Measurements from ENCODE around the gene CCRL2.

Gene CCRL2, protein sequence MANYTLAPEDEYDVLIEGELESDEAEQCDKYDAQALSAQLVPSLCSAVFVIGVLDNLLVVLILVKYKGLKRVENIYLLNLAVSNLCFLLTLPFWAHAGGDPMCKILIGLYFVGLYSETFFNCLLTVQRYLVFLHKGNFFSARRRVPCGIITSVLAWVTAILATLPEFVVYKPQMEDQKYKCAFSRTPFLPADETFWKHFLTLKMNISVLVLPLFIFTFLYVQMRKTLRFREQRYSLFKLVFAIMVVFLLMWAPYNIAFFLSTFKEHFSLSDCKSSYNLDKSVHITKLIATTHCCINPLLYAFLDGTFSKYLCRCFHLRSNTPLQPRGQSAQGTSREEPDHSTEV

DNA sequence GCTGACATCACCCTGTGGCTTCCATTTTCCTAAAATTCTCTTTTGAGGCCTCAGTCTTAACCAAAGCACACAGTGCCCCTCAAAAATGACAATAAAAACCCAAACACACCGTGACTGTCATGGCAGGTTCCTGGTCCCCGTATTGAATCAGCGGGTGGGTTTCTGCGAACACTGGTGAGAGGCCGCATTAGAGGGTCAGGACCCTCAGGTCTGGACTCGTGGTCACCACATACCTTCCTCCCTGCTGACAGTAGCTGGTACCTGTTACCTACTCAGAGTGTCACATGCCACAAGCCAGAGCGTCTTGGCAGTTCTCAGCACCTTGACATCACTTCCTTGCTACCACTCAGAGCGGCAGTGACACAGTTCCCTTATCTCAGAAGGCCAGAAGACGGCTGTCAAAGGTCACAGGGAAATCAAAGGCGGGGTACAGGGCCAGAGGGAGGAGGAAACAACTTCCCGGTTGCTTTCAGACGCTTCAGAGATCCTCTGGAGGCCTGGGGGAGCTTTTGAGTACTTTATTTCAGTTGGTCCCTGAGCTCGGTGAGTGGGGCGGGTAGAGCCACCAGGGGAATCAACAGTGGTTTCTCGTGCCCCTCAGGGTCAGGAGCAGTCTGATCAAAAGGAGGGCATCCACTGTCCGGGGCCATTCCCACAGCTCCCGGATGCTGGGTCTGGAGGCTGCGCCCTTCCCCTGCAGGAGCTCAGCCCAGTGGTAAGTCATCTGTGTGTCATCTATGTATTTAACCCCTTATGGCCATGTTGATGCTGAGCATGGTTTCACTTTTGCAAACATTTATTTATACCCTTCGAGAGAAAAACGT lies at the start of gene CCRL2, which contains the start of gene CCR5AS:
TSS of gene CCRL2 (plus strand) at position 472 of the 824 bp plus-strand sequence. CDS start 821 bp downstream, outside the sequence.
TSS of gene CCR5AS (minus strand) at position 279 of the 824 bp plus-strand sequence.
- no peak for DNase-seq (ENCODE audit: low read depth)

DNA sequence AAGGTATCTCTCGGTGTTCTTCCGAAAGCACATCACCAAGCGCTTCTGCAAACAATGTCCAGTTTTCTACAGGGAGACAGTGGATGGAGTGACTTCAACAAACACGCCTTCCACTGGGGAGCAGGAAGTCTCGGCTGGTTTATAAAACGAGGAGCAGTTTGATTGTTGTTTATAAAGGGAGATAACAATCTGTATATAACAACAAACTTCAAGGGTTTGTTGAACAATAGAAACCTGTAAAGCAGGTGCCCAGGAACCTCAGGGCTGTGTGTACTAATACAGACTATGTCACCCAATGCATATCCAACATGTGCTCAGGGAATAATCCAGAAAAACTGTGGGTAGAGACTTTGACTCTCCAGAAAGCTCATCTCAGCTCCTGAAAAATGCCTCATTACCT lies 48.6 kb upstream of the CCRL2 start:
- no peak for DNase-seq (ENCODE audit: low read depth)

DNA sequence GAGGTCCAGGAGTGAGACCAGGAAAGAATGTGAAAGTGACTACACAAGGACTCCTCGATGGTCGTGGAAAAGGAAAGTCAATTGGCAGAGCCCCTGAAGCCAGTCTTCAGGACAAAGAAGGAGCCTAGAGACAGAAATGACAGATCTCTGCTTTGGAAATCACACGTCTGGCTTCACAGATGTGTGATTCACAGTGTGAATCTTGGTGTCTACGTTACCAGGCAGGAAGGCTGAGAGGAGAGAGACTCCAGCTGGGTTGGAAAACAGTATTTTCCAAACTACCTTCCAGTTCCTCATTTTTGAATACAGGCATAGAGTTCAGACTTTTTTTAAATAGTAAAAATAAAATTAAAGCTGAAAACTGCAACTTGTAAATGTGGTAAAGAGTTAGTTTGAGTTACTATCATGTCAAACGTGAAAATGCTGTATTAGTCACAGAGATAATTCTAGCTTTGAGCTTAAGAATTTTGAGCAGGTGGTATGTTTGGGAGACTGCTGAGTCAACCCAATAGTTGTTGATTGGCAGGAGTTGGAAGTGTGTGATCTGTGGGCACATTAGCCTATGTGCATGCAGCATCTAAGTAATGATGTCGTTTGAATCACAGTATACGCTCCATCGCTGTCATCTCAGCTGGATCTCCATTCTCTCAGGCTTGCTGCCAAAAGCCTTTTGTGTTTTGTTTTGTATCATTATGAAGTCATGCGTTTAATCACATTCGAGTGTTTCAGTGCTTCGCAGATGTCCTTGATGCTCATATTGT lies 47.1 kb upstream of the CCRL2 start:
- no peak for DNase-seq (ENCODE audit: low read depth)

DNA sequence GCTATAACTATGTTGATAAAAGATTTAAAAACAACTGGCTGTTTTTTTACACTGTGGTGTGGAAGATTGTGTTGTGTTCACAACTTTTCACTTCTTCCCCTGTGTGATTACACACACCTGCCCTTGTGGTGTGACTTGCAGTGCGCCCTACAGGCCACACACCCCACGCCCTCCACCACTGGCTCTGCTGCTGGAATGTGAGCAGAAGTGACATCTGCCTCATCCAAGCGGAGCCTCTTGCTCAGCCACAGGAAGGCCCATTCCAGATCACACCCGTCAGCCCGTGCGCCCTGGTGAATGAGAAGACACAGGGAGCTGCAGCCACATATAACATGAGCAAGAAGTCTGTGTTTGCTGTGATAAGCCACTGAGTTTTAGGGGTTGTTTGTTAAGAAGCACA lies 46.2 kb upstream of the CCRL2 start:
- no peak for DNase-seq (ENCODE audit: low read depth)

DNA sequence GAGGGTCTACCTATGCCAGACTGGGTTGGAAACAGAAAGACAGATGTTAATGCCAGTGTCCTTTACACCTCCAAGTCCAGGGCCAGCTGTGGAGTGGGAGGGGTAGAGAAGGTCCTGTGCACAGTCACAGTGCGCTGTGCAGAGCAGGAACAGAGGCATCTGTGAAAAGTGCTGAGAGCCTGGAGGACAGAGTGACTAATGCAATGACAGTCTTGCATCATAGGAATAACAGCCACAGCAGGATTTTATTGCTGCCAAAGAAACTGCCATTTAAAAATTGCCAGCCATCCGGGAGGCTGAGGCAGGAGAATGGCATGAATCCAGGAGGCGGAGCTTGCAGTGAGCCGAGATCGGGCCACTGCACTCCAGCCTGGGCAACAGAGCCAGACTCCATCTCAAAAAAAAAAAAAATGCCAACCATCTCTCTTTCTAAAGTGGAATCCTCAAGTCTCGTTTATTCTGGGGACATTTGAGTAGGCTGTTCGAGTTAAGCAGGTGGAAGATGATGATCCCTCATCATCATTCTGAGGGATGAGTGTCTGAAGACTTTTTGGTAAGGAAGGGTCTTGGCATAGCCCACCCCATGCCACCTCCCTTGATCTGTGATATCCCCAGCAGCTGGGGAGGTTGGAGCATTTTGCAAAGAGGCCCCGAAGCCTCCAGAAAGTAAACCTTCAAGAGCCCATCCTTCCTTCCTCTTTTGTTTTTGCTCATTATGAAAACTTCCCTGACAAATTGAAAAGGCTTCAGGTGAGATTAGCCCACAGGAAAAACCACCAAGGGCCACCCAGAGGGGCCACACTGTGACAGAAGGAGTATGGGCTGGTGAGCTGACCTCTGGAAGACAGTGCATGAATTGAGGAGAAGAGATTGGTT lies 45.4 kb upstream of the CCRL2 start:
- no peak for DNase-seq (ENCODE audit: low read depth)

DNA sequence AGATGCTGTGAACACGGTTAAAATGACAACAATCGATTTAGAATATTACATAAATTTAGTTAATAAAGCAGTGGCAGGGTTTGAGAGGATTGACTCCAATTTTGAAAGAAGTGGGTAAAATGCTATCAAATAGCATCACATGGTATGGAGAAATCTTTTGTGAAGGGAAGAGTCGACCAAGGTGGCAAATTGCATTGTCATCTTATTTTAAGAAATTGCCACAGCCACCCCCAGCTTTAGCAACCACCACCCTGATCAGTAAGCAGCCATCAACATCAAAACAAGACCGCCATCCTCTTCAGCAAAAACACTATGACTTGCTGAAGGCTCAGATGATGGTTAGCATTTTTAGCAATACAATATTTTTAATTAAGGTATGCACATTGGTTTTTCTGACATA lies 42.0 kb upstream of the CCRL2 start:
- DNase-seq (ENCODE audit: low read depth) = no peak

DNA sequence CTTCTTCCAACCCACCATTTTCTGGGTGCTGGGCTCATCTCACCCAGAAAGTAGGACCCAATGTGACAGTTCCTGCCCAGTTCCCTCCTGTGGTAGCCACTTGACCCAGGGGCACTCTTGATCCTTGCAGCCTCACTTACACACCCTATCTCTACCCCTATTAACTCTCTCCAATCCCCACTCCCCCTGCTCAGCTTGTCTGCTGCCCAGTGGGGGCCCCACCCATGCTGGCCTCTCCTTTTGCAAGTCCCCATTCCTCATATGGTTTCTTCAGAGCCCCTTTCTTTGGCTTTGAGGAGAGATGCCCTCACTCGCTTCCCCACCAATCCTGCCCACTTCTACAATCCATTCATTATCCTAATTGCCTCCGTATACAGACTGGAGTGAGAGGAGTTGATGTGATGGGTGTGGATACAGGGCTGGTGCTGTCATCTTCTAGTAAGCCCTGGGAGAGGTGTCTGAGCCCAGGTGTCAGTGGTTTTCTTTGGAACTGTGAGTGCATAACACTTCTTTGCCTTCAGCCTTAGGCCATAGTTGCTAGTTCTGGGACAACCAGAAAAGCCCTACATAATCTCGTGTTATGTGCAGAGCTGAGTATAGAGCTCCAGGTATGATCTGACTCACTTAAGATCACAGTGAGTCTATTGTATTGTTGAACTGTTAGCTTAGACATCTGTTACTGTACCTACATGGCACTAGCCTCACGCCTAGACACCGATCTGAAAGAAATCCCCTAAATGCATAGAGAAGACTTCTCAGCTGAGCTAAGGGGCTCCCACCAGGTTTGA lies 41.1 kb upstream of the CCRL2 start:
- DNase-seq (ENCODE audit: low read depth) = no peak

DNA sequence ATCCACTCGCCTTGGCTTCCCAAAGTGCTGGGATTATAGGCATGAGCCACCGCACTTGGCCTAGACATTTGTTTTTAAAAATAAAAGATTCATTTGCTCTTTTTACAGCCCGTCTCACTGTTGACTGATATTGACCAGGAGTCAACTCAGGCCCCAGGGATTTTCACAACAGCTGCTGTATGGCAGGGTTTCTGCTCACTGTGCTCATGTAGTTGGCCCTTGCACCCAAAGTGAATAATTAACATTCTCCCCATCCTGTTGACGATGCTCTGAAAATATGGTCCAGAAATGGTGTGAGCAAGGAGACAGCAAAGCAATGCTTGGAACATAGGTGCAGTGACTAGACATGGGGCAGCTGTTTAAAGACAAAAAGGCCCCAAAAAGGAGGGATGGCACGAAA lies 39.2 kb upstream of the CCRL2 start:
- DNase-seq (ENCODE audit: low read depth) = no peak

DNA sequence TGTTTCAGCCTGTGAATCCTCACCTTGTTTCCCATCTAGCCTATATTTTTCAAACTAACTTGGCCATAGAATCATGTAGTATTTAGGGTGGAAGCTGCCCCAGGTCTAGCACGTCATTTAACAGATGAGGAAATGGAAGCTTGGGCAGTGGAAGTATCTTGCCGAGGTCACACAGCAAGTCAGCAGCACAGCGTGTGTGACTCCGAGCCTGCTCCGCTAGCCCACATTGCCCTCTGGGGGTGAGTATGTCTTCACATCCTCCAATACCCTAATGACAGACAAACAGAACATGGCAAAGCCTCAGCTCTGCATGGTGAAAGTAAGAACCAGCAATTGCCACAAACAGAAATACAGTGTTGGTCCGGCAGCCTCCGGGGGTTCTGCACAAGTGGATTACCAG lies 38.5 kb upstream of the CCRL2 start:
- DNase-seq (ENCODE audit: low read depth) = no peak

DNA sequence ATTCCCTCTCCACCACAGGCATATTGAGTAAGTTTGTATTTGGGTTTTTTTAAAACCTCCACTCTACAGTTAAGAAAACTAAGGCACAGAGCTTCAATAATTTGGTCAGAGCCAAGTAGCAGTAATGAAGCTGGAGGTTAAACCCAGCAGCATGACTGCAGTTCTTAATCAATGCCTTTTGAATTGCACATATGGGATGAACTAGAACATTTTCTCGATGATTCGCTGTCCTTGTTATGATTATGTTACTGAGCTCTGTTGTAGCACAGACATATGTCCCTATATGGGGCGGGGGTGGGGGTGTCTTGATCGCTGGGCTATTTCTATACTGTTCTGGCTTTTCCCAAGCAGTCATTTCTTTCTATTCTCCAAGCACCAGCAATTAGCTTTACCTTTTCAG lies 37.9 kb upstream of the CCRL2 start:
- no peak for DNase-seq (ENCODE audit: low read depth)

DNA sequence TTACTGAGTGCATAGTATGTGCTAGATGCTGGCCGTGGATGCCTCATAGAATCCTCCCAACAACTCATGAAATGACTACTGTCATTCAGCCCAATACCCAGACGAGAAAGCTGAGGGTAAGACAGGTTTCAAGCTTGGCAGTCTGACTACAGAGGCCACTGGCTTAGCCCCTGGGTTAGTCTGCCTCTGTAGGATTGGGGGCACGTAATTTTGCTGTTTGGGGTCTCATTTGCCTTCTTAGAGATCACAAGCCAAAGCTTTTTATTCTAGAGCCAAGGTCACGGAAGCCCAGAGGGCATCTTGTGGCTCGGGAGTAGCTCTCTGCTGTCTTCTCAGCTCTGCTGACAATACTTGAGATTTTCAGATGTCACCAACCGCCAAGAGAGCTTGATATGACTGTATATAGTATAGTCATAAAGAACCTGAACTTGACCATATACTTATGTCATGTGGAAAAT lies 37.4 kb upstream of the CCRL2 start:
- no peak for DNase-seq (ENCODE audit: low read depth)

DNA sequence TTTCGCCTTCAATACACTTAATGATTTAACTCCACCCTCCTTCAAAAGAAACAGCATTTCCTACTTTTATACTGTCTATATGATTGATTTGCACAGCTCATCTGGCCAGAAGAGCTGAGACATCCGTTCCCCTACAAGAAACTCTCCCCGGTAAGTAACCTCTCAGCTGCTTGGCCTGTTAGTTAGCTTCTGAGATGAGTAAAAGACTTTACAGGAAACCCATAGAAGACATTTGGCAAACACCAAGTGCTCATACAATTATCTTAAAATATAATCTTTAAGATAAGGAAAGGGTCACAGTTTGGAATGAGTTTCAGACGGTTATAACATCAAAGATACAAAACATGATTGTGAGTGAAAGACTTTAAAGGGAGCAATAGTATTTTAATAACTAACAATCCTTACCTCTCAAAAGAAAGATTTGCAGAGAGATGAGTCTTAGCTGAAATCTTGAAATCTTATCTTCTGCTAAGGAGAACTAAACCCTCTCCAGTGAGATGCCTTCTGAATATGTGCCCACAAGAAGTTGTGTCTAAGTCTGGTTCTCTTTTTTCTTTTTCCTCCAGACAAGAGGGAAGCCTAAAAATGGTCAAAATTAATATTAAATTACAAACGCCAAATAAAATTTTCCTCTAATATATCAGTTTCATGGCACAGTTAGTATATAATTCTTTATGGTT lies 36.1 kb upstream of the CCRL2 start, which contains the start of gene CCR5:
TSS of gene CCR5 (plus strand) at position 108 of the 680 bp plus-strand sequence. CDS start 1,957 bp downstream, outside the sequence.
- no peak for DNase-seq (ENCODE audit: low read depth)

DNA sequence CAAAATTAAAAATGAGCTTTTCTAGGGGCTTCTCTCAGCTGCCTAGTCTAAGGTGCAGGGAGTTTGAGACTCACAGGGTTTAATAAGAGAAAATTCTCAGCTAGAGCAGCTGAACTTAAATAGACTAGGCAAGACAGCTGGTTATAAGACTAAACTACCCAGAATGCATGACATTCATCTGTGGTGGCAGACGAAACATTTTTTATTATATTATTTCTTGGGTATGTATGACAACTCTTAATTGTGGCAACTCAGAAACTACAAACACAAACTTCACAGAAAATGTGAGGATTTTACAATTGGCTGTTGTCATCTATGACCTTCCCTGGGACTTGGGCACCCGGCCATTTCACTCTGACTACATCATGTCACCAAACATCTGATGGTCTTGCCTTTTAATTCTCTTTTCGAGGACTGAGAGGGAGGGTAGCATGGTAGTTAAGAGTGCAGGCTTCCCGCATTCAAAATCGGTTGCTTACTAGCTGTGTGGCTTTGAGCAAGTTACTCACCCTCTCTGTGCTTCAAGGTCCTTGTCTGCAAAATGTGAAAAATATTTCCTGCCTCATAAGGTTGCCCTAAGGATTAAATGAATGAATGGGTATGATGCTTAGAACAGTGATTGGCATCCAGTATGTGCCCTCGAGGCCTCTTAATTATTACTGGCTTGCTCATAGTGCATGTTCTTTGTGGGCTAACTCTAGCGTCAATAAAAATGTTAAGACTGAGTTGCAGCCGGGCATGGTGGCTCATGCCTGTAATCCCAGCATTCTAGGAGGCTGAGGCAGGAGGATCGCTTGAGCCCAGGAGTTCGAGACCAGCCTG lies 35.3 kb upstream of the CCRL2 start:
- no peak for DNase-seq (ENCODE audit: low read depth)

DNA sequence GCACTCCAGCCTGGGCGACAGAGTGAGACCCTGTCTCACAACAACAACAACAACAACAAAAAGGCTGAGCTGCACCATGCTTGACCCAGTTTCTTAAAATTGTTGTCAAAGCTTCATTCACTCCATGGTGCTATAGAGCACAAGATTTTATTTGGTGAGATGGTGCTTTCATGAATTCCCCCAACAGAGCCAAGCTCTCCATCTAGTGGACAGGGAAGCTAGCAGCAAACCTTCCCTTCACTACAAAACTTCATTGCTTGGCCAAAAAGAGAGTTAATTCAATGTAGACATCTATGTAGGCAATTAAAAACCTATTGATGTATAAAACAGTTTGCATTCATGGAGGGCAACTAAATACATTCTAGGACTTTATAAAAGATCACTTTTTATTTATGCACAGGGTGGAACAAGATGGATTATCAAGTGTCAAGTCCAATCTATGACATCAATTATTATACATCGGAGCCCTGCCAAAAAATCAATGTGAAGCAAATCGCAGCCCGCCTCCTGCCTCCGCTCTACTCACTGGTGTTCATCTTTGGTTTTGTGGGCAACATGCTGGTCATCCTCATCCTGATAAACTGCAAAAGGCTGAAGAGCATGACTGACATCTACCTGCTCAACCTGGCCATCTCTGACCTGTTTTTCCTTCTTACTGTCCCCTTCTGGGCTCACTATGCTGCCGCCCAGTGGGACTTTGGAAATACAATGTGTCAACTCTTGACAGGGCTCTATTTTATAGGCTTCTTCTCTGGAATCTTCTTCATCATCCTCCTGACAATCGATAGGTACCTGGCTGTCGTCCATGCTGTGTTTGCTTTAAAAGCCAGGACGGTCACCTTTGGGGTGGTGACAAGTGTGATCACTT lies 34.3 kb upstream of the CCRL2 start:
- DNase-seq (ENCODE audit: low read depth) = no peak

DNA sequence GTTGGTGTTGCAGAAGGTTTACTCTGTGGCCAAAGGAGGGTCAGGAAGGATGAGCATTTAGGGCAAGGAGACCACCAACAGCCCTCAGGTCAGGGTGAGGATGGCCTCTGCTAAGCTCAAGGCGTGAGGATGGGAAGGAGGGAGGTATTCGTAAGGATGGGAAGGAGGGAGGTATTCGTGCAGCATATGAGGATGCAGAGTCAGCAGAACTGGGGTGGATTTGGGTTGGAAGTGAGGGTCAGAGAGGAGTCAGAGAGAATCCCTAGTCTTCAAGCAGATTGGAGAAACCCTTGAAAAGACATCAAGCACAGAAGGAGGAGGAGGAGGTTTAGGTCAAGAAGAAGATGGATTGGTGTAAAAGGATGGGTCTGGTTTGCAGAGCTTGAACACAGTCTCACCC lies 32.3 kb upstream of the CCRL2 start:
- no peak for DNase-seq (ENCODE audit: low read depth)

DNA sequence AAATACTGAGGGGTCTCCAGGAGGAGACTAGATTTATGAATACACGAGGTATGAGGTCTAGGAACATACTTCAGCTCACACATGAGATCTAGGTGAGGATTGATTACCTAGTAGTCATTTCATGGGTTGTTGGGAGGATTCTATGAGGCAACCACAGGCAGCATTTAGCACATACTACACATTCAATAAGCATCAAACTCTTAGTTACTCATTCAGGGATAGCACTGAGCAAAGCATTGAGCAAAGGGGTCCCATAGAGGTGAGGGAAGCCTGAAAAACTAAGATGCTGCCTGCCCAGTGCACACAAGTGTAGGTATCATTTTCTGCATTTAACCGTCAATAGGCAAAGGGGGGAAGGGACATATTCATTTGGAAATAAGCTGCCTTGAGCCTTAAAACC lies 31.8 kb upstream of the CCRL2 start:
- DNase-seq (ENCODE audit: low read depth) = no peak

DNA sequence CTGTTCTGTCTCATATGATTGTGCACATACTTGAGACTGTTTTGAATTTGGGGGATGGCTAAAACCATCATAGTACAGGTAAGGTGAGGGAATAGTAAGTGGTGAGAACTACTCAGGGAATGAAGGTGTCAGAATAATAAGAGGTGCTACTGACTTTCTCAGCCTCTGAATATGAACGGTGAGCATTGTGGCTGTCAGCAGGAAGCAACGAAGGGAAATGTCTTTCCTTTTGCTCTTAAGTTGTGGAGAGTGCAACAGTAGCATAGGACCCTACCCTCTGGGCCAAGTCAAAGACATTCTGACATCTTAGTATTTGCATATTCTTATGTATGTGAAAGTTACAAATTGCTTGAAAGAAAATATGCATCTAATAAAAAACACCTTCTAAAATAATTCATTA lies 31.2 kb upstream of the CCRL2 start:
- no peak for DNase-seq (ENCODE audit: low read depth)

DNA sequence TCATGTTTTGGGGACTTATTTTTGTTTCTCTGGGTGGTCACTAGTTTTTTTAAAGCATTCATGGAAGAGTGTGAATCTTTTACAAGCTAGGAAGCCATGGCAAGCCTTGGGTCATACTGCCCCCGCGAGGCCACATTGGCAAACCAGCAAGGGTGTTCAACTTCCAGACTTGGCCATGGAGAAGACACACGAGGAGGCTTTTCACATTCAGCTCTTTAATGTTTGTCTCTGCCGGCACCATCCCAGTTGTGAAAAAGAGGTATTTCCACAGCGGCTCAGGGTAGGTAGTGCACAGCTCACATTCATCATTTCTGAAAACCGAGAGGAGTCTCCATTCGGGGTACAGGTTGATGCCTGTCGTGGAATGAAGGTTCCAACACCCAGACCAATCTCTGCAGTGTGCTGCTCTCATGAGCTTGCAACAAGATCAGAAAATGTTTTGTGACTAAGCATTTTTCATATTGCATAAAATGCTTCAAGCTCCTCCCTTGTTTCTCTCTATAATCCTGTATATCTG lies 28.6 kb upstream of the CCRL2 start:
- DNase-seq (ENCODE audit: low read depth) = no peak

All from non-pigmented ciliary epithelial cell (primary cell).